B cell (primary cell): ENCODE data around the gene FRMD3. TPM values are rescaled to one million over a fixed set of nuclear protein-coding genes. Genes with fewer than 3 reads are reported as not detected.

ENCODE experiments used
- ATAC-seq: fragments of 200-7000 bp; cut with Tn5 transposase; one replicate; pipeline ENCODE4 v1.10.0; 2021; ENCODE audit warnings: low read depth, mild to moderate bottlenecking, moderate number of reproducible peaks, moderate library complexity
- CTCF ChIA-PET: fragments of 350-600 bp; sonication (Branson Sonifier 250); formaldehyde crosslinking; loops from one replicate; lab custom pipeline; 2021; ENCODE audit warnings: antibody characterized with exemption, inconsistent platforms; lab: Charles Lee
- POLR2A ChIA-PET: fragments of 350-600 bp; sonication (Branson Sonifier 250); formaldehyde crosslinking; loops from one replicate; lab custom pipeline; 2021; ENCODE audit warnings: antibody characterized with exemption; lab: Charles Lee
- DNase-seq: peaks from one replicate; pipeline ENCODE4 v3.0.0; 2013
- H2AFZ ChIP-seq: 2 replicates; pipeline ENCODE4 v1.6.1; 2012; ENCODE audit warnings: mild to moderate bottlenecking, low read depth, low read length; ENCODE audit not compliant: insufficient read depth, poor library complexity, severe bottlenecking
- H3K27ac ChIP-seq, 2 donors: 1 replicate in 1 of 2; 2 replicates in 1 of 2; pipeline ENCODE4 v1.5.1; 2012 to 2013; ENCODE audit warnings: low read length in 2 of 2, mild to moderate bottlenecking in 2 of 2, moderate library complexity in 1 of 2
- H3K27me3 ChIP-seq, 4 experiments: fragments of 200-600 bp in 1 of 4; sonication (generic) in 1 of 4; replicated peaks in 1 of 4; 1 replicate in 2 of 4; 2 replicates in 2 of 4; pipeline versions ENCODE4 v1.6.1 to v1.7.0; 2013 to 2016; ENCODE audit warnings: low read length in 3 of 4, mild to moderate bottlenecking in 2 of 4, mixed read lengths in 1 of 4, moderate library complexity in 1 of 4; ENCODE audit not compliant: insufficient read depth in 4 of 4, control insufficient read depth in 3 of 4; ENCODE audit errors: control extremely low read depth in 1 of 4
- H3K36me3 ChIP-seq, 2 experiments: replicated peaks in 1 of 2; 1 replicate in 1 of 2; 2 replicates in 1 of 2; pipeline versions ENCODE4 v1.6.1 to v1.7.1; 2013; ENCODE audit warnings: low read length in 1 of 2; ENCODE audit not compliant: insufficient read depth in 2 of 2, control insufficient read depth in 1 of 2; ENCODE audit errors: control extremely low read depth in 1 of 2, extremely low read depth in 1 of 2
- H3K4me1 ChIP-seq, 2 donors: fragments of 200-600 bp in 1 of 2; sonication (generic) in 1 of 2; 1 replicate in 1 of 2; 2 replicates in 1 of 2; pipeline versions ENCODE4 v1.5.1 to v1.6.1; 2013 to 2017; ENCODE audit warnings: low read length in 2 of 2; ENCODE audit not compliant: control insufficient read depth in 2 of 2, insufficient read depth in 2 of 2
- H3K4me2 ChIP-seq: replicated peaks from 2 replicates; pipeline ENCODE3; 2012; ENCODE audit warnings: mild to moderate bottlenecking, low read depth, low read length; ENCODE audit not compliant: poor library complexity, severe bottlenecking
- H3K4me3 ChIP-seq, 5 experiments: fragments of 200-600 bp in 1 of 5; sonication (generic) in 1 of 5; 1 replicate in 3 of 5; 2 replicates in 2 of 5; pipeline versions ENCODE4 v1.5.1 to v1.7.0; 2011 to 2016; ENCODE audit warnings: low read length in 4 of 5, mild to moderate bottlenecking in 4 of 5, low read depth in 2 of 5, control low read depth in 1 of 5, moderate library complexity in 1 of 5; ENCODE audit not compliant: insufficient read depth in 1 of 5; ENCODE audit errors: control extremely low read depth in 1 of 5, extremely low read depth in 1 of 5
- H3K79me2 ChIP-seq: fragments of 200-600 bp; sonication (generic); one replicate; pipeline ENCODE4 v1.6.0; 2016; ENCODE audit warnings: low read length; ENCODE audit not compliant: control insufficient read depth, insufficient read depth
- H3K9ac ChIP-seq: fragments of 200-600 bp; sonication (generic); 2 replicates; pipeline ENCODE4 v1.6.1; 2017; ENCODE audit warnings: mild to moderate bottlenecking, low read length, moderate library complexity
- H3K9me3 ChIP-seq, 3 donors: one replicate each; pipeline versions ENCODE4 v1.6.1 to v1.7.1; 2013; ENCODE audit warnings: low read length in 2 of 3; ENCODE audit not compliant: control insufficient read depth in 2 of 3, insufficient read depth in 1 of 3; ENCODE audit errors: control extremely low read depth in 1 of 3
- H4K20me1 ChIP-seq: 2 replicates; pipeline ENCODE4 v1.6.0; 2012; ENCODE audit warnings: mild to moderate bottlenecking, low read length; ENCODE audit not compliant: insufficient read depth, control insufficient read depth, poor library complexity, severe bottlenecking
- H3K27ac Mint-ChIP-seq: one replicate; pipeline ENCODE4 v1.8.0; 2021; ENCODE audit warnings: mixed read lengths
- H3K27me3 Mint-ChIP-seq: one replicate; pipeline ENCODE4 v1.8.0; 2021; ENCODE audit warnings: mixed read lengths
- H3K4me1 Mint-ChIP-seq: one replicate; pipeline ENCODE4 v1.8.0; 2021; ENCODE audit warnings: mixed read lengths
- H3K4me3 Mint-ChIP-seq: one replicate; pipeline ENCODE4 v1.8.0; 2021; ENCODE audit warnings: mixed read lengths
- H3K9me3 Mint-ChIP-seq: one replicate; pipeline ENCODE4 v1.8.0; 2022; ENCODE audit warnings: mixed read lengths; ENCODE audit not compliant: insufficient read depth
- EZH2 ChIP-seq: IDR thresholded peaks from 2 replicates; pipeline ENCODE4 v1.6.1; 2012; ENCODE audit warnings: borderline replicate concordance, low read depth, mild to moderate bottlenecking, moderate library complexity, low read length; ENCODE audit not compliant: insufficient read depth, poor library complexity, severe bottlenecking
- WGBS: methylation state at CpG from one replicate; pipeline ENCODE4 v1.1.5; 2013; ENCODE audit warnings: missing lambda C conversion rate; ENCODE audit not compliant: insufficient coverage; 5-methylcytosine and 5-hydroxymethylcytosine counted together
- intact Hi-C: fragments of 100-400 bp; cut with micrococcal nuclease; formaldehyde crosslinking; loops from one replicate; pipeline ENCODE4 v1.10.0; 2022
- polyA plus RNA-seq: library from polyadenylated mRNA; depleted of rRNA; stranded (reverse); fragments of >200 nt; gene quantifications from 2 replicates; pipeline ENCODE4 v1.2.3, GENCODE V29; 2012
- total RNA-seq, 2 donors: library from RNA; stranded (reverse); fragments of 120-200 nt in 1 of 2; gene quantifications; 1 replicate in 1 of 2; 2 replicates in 1 of 2; pipeline versions ENCODE4 v1.2.3 to v1.2.4, GENCODE V29; 2013 to 2022
- TF ChIP-seq, protein P1 (sequence below): fragments of 200-600 bp; IDR thresholded peaks from one replicate; pipeline ENCODE4 v1.8.0; 2022; ENCODE audit warnings: antibody characterized with exemption, mild to moderate bottlenecking

Gene FRMD3
- total and polyA plus RNA-seq, 2 donors (not counting 1 experiment from before 2014, with no cell fraction given) = 0.37 to 0.49 TPM

DNA sequence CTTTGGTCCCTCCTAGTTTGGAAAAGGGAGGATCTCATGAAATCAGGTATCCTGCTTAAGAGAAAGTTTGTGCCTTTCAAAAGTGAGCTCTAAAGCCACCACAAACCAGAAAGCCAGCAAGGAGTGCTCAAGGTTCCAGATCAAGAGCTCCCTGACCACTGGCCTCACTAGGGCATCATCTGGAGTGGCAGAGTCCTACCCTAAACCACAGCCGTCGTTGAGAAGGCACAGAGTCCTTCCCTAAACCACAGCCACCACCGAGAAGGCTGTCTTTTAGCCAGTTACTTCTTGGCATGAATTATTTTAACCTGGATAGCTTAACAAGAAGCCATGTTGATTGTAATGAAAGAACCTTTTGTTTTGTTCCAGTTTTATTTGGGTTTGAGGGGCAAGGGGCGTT, 102.9 kb downstream of the FRMD3 start:
- ATAC-seq (no peak), DNase-seq (no peak)
- H4K20me1 ChIP-seq = no peaks in the 10 kb centered on the region
- WGBS = no CpG with 5 or more reads among the region's 4 CpGs
- no peaks in the 10 kb centered on the region for H3K4me1 Mint-ChIP-seq
- H3K4me2 ChIP-seq = no peak overlapping the region
- H3K9me3 Mint-ChIP-seq = no peaks in the 10 kb centered on the region
- ChIA-PET POLR2A (no interaction called here), CTCF (no interaction called here)
- no peak overlapping the region for H3K9ac ChIP-seq
- no peak overlapping the region for H3K4me3 ChIP-seq
- intact Hi-C loops = no loop called here
- H2AFZ ChIP-seq = no peak overlapping the region
- no peak overlapping the region for H3K4me3 Mint-ChIP-seq
- no peak overlapping the region for H3K27ac Mint-ChIP-seq
- no peaks in the 10 kb centered on the region for H3K4me1 ChIP-seq
- no peak for TF ChIP-seq EZH2
- TF ChIP-seq, protein P1, sequence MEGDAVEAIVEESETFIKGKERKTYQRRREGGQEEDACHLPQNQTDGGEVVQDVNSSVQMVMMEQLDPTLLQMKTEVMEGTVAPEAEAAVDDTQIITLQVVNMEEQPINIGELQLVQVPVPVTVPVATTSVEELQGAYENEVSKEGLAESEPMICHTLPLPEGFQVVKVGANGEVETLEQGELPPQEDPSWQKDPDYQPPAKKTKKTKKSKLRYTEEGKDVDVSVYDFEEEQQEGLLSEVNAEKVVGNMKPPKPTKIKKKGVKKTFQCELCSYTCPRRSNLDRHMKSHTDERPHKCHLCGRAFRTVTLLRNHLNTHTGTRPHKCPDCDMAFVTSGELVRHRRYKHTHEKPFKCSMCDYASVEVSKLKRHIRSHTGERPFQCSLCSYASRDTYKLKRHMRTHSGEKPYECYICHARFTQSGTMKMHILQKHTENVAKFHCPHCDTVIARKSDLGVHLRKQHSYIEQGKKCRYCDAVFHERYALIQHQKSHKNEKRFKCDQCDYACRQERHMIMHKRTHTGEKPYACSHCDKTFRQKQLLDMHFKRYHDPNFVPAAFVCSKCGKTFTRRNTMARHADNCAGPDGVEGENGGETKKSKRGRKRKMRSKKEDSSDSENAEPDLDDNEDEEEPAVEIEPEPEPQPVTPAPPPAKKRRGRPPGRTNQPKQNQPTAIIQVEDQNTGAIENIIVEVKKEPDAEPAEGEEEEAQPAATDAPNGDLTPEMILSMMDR = no peak
- H3K27me3 ChIP-seq = no peaks in the 10 kb centered on the region
- no peak overlapping the region for H3K27ac ChIP-seq
- no peaks in the 10 kb centered on the region for H3K27me3 Mint-ChIP-seq
- no peaks in the 10 kb centered on the region for H3K9me3 ChIP-seq
- H3K79me2 ChIP-seq = no peaks in the 10 kb centered on the region
- H3K36me3 ChIP-seq = no peaks in the 10 kb centered on the region

DNA sequence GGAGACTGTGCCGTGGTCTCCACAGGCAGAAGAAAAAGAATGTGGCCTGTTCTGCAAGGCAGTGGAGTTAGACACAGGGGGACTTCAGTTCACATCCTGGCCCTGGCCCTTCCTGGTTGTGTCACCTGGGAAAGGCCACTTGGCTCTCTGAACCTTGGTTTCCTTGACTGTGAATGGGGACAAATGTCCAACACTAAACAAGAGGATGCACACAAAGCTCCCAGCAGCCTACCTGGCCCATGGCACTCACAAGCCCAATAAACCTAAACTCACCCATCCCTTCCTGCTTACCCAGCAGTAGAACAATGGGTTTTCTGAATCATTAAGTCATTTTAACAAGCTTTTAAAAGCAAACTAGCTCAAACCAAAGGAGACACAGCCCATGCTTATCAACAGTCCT, 103.9 kb downstream of the FRMD3 start:
- no peaks in the 10 kb centered on the region for H3K4me1 Mint-ChIP-seq
- Histone ChIP-seq H3K4me3 (no peak overlapping the region), H3K27ac (no peak overlapping the region), H3K9me3 (no peaks in the 10 kb centered on the region), H3K9ac (no peak overlapping the region), H3K79me2 (no peaks in the 10 kb centered on the region), H4K20me1 (no peaks in the 10 kb centered on the region), H3K4me2 (no peak overlapping the region), H2AFZ (no peak overlapping the region), H3K36me3 (no peaks in the 10 kb centered on the region), H3K4me1 (no peaks in the 10 kb centered on the region), H3K27me3 (no peaks in the 10 kb centered on the region)
- ChIA-PET POLR2A (no interaction called here), CTCF (no interaction called here)
- whole genome bisulfite sequencing = 80% methylated on average over 1 of the region's 1 CpG
- DNase-seq (no peak), ATAC-seq (no peak)
- no peak for TF ChIP-seq EZH2
- TF ChIP-seq, protein P1 = no peak
- H3K27ac Mint-ChIP-seq = no peak overlapping the region
- no peaks in the 10 kb centered on the region for H3K27me3 Mint-ChIP-seq
- intact Hi-C loops = no loop called here
- H3K9me3 Mint-ChIP-seq = no peaks in the 10 kb centered on the region
- no peak overlapping the region for H3K4me3 Mint-ChIP-seq
